RPMI7951 (cell line): ENCODE measurements around the gene PLCG2. TPM values are rescaled to one million over a fixed set of nuclear protein-coding genes. Genes with fewer than 3 reads are reported as not detected.
"Not testable (repeated sequence)": the region's sequence is repeated elsewhere in the genome, so short reads cannot be mapped to it uniquely, and the experiment has no call there.

ENCODE experiments used
- DNase-seq: peaks from one replicate; pipeline ENCODE4 v3.0.0-alpha.2; 2012; ENCODE audit warnings: low read depth
- total RNA-seq: library from RNA; depleted of rRNA; stranded (reverse); fragments of >200 nt; shearing (Covaris generic); gene quantifications from 2 replicates; pipeline ENCODE4 v1.2.3, GENCODE V29; 2014; rRNA removed

Gene PLCG2
- total RNA-seq, 1 experiment from 2014 or later, result 0.36 TPM

DNA sequence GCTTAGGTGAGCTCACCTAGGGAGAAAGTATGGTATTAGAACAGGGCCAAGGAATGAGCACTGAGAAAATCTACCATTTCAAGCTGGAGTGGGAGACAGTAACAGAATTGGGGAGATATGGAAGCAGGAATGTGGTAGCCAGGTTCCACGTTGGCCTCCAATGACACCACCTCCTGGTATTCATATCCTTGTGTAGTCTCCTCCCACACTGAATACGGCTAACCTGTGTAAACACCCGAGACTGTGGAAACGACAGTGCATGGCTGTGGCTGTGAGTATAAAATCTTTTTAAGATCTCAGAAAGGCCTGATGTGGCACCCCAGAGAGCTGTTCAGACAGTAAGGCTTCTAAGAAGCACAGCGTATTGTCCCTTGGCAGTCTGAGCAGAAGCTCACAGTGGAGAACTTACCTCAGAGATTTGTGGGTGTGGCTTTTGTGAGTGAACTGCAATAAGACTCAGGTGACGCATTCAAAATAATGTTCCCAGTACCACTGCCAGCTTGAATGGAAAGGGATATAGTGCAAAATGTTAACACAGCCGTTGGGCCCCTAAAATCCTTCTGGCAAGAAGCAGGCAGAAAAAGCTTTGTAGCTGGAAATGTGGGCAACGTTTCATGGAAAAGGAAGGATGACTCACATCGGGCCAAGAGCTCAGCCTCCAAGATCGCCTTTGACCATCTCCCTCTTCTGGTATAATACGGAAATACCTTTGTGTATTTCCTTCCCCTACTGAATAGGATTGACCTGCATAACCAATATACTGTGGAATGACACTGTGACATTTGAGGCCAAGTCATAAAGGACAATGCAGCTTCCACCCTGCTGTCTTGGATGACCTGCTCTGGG is 217.8 kb downstream of the PLCG2 start:
- peak; percentile 85 for DNase-seq

DNA sequence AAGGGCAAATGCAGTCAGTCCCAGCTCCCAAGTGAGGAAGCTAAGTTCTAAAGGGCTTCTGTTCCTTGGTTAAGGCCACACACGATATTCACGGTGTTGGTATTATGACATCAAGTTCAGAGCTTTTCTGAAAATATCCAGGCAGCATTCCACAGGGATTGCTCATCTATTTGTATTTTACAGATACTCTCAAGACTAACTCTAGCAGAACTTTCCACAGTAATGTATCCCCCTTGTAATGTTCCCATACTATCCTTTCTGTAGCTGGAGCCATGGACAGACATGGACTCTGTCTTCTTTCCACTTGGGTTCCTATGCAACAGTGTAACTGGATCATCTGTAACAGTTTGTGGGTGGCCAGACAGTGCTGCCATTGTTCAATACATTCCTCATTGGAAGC is 218.6 kb downstream of the PLCG2 start:
- peak; percentile 89 for DNase-seq

DNA sequence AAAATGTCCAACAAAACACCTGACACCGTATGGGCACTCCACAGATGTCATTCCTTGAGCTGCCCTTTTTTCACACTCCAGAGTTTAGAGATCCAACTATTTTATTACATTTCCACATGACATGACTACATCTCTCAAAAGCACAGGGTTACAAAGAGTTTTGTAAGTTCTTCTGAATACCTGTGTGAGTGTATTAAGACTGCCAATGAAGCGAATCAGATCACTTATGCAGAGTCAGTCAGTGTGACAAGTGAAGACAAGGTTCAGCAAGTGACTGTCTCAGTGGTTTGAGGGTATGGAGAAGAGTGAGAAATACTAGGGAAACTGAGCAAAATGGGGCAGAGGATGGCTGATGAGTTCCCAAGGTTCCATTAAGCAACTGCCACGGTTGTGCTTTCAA is 223.7 kb downstream of the PLCG2 start:
- no peak for DNase-seq

DNA sequence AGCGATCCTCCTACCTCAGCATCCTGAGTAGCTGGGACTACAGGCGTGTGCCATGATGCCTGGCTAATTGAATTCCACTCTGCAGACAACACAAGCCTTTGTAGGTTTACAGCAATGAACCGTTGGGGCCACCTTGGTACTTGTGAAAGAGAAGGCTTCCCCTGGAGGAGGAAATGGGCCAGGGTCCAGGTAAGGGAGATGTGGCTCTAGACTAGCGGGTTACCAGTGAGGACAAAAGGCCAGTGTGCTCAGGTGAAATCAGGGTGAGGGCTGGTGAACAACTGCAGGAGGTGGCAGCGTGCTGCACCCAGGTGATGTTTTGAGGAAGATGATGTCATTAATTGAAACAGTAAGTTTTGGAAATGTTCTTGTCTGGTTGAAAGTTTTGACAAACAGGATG is 225.5 kb downstream of the PLCG2 start:
- no peak for DNase-seq

DNA sequence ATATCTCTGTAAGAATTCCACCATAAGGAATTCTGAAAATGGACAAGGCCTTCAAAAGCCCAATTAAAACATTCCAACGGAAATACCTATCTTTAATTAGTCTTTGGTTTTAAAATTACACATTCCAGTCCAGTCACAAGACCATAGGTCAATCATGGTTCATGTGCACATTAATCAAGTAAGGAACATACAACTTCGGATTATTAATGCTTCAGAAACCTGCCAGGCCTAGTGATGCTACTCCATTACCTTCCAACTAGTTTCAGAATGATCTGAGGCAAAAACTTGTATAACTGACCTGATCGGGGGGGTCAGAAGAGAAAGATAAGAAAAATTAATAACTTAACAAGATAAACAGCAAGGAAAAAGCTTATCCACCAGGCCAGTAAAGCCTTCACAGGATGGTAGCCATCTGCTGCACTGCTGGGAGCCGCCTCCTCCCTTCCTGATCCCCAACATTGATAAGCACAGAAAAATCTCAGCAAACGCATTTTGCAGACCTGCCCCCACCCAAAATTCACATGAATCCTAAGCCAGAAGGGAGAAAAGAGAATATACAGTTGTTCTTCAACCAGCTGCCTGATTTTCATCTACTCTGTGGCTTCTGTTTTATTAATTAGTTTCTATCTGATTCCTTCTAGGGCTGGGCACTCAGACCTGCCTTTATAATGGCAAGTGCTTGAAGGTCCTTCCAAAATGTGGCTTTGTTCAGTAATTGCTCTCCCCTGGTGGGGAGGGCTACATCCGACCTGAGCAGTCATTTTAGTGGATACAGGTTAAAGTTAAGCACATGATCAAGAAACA is 226.1 kb downstream of the PLCG2 start:
- peak; percentile 19 for DNase-seq

DNA sequence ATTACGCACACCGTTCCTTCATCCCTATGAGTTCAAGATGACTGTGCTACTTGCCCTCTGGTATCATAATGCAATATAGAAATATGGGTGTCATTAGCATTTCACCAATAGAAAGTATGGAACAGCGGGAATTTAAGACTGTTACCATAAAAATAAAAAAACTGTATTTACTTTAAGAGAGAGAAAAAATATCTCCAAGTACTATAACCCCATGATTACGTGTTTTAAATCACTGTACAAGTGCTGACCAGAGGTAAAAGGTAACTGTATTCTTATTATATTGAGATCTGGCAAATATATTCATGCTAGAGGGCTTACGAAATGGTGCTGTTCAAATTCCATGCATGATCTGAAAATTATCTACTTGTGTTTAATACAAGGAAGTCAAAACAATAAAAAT is 226.9 kb downstream of the PLCG2 start:
- no peak for DNase-seq

DNA sequence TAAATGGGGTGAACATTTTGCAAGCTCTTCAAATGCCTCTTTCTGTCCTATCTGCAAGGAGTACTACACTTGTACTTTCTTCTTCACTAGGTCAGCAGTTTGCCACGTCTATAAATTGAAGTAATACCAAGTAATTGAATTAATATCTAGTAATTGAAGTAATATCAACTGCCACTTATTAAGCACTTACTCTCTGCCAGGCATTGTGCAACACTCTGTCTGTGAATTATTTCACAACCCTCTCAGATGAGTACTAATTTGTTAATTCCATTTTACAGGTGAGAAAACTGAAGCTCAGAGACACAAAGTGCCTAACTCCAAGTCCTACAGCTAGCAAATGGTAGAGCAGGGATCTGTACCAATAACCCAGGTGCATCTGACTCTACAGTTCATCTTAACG is 228.1 kb downstream of the PLCG2 start:
- no peak for DNase-seq

DNA sequence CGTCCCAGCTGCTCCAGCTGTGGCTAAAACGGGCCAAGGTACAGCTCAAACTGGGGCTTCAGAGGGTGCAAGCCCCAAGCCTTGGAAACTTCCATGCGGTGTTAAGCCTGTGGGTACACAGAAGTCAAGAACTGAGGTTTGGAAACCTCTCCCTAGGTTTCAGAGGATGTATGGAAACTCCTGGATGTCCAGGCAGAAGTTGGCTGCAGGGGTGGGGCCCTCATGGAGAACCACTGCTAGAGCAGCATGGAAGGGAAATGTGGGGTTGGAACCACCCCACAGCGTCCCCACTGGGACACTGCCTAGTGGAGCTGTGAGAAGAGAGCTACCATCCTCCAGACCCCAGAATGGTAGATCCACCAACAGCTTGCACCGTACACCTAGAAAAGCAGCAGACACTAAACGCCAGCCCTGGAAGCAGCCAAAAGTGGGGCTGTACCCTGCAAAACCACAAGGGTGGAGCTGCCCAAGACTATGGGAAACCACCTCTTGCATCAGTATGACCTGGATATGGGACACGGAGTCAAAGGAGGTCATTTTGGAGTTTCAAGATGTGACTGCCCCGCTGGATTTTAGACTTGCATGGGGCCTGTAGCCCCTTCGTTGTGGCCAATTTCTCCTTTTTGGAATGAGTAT is 230.0 kb downstream of the PLCG2 start:
- DNase-seq, result no peak

DNA sequence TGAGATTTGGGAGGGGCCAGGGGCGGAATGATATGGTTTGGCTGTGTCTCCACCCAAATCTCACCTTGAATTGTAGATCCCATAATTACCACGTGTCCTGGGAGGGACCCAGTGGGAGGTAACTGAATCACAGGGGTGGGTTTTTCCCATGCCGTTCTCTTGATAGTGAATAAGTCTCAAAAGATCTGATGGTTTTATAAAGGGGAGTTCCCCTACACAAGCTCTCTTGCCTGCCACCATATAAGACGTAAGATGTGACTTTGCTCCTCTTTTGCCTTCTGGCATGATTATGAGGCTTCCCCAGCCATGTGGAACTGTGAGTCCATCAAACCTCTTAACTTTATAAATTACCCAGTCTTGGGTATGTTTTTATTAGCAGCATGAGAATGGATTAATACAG is 230.7 kb downstream of the PLCG2 start:
- DNase-seq, result not testable (repeated sequence)

DNA sequence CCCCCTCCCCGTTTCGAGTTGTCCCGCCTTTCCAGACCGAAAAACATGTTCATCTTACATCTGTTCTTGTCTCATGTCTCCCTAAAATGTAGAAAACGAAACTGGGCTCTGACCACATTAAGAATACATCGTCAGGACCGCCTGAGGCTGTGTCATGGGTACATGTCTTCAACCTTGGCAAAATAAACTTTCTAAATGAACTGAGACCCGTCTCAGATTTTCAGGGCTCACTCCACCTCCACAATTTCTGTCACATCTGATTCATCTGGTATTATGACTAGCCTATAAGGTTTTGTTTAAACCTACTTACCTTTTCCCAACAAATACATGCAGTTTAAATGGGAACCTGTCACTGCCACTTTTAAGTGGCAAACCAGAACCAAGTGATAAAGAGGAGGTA is 231.6 kb downstream of the PLCG2 start:
- peak; percentile 61 for DNase-seq

DNA sequence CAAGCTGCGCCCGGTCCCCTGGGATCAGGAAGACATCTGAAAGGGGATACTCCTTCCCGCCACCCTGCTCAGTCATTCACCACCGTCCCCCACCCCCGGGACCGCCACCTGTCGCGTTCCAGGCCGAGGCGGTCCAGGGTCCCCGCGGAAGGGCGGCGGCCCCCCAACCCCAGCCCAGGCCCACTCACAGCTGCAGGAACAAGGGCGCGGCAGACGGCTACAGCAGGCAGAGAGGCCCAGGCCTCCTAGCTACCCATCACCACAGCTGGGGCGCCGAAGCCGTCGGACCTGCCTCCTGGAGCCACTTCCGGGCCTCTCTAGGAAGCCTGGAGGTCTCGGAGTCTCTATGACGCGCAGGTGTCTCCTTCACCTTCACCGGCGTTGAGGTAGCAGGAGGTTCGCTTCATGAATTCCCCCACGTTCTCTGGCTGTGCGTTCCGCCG is 232.1 kb downstream of the PLCG2 start, which contains the start of gene SDR42E1:
Gene SDR42E1 (minus strand): TSS at position 272 of the 443 bp plus-strand sequence. CDS start 10,612 bp downstream, outside the sequence.
- DNase-seq, result peak; percentile 24

Other genes with a start within 250 kb of the PLCG2 start
- 1.6 and 1.8 TPM in 2 replicates for gene SDR42E1, start 232.2 kb downstream of the PLCG2 start, total RNA-seq